Activated CD4-positive, alpha-beta T cell treated with anti-CD3 and anti-CD28 coated beads for 24 hours (primary cell): ENCODE measurements around the gene LCMT2.
A peak's percentile ranks its signal among the peaks of the same experiment; 100 is the strongest.
"Not testable (repeated sequence)": the region's sequence is repeated elsewhere in the genome, so short reads cannot be mapped to it uniquely, and the experiment has no call there.

ENCODE experiments used
- DNase-seq, 2 donors: peaks; one replicate each; pipeline ENCODE4 v3.0.0-alpha.2; 2020; ENCODE audit warnings: low read depth in 2 of 2

Gene LCMT2

GRCh38 chr15:43314171-43314570, 16.2 kb downstream of the LCMT2 start:
- no peak for DNase-seq

DNA sequence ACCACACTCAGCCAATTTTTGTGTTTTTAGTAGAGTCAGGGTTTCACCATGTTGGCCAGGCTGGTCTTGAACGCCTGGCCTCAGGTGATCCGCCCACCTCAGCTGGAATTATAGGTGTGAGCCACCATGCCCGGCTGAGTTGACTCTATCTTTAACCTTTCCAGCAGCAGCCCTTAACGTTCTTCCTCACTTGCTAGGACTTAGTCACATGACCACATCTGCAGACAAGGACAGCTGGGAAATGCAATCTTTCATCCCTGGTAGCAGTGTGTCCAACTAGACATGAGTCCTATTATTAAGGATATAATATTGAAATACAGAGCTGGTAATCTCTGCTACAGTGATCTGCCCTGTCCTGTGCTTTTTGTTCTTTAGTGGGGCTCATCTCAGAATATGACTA, 18.0 kb downstream of the LCMT2 start:
- no peak for DNase-seq

DNA sequence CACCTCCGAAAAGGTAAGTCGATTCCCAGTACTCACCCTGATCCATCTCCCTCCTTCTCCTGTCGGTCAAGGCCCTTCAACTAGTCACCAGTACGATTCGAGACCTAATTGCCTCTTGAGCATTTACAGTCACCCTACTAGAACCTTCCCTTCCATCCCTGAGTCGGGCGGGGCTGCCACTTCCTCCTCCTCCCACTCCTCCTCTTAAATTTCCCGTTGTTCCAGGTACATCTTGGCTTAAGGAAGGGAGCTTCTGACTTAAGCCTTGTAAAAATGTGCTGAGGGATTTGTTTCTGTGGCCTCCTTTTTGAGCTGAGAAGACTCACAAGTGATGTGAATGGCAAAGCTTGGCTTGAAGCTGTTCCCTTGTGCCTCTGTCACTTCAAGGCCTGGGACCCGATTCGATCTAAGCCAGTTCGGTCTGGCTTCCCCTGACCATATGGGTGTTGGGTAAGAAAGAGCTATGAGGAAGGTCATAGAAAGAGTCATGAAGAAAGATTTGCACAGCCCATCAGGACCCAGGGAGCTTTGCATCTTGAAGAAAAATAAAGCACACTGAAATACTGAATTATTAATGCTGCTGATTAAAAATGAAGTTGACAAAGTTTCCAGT, 28.1 kb downstream of the LCMT2 start, which contains the start of gene TGM7:
Gene TGM7 (minus strand): TSS at position 51 of the 613 bp plus-strand sequence.
- no peak for DNase-seq

- DNase-seq = no peak
Observed at GRCh38 chr15:43299884-43300283, 30.5 kb downstream of the LCMT2 start.

GRCh38 chr15:43299411-43299810, 31.0 kb downstream of the LCMT2 start:
- no peak for DNase-seq

DNA sequence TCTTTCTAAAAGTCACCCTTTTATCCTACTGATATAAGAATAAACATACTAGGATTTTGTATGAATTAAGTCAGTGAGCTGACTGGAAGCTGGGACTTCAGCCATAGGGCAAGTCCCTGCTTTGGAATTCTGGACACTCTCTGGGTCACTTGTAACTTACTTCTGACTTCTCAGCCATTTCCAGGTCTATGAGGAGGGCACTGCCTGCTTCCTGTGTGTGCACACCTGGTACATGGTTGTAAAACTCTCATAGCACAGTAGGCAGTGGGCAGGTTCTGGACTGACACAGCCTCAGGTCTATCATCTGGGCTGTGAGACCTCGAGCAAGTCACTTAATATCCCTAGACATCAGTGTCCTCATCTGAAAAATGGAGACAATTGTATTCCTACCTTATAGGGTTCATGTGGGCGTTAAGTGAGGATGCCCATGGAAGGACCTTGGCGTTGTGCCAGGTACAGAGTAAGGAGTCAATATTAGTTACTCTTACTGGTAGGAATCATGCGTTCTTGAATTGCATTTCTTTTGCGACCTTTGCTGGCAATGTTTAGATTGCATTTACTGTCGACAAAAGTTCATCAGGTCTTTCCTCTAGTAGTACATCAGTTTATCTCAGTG, 36.2 kb downstream of the LCMT2 start:
- DNase-seq = no peak

DNA sequence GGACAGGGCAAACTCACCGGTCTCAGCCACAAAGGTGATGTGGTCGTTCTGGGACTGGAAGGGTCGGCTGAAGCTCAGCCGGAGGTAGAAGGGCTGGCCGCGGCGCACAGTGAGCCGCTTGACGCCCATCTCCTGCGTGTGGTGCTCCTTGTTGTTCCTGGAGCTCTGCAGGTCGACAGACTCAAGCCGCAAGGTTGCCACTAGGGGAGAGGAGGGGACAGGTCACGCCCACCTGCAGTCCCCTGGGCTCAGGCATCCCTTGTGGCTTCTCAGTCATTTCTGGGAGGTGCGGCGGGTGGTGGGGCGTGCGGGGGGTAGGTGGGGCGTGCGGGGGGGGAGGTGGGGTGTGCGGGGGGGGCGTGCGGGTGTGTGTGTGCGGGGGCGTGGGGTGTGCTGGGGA, 36.9 kb downstream of the LCMT2 start:
- no peak for DNase-seq

DNA sequence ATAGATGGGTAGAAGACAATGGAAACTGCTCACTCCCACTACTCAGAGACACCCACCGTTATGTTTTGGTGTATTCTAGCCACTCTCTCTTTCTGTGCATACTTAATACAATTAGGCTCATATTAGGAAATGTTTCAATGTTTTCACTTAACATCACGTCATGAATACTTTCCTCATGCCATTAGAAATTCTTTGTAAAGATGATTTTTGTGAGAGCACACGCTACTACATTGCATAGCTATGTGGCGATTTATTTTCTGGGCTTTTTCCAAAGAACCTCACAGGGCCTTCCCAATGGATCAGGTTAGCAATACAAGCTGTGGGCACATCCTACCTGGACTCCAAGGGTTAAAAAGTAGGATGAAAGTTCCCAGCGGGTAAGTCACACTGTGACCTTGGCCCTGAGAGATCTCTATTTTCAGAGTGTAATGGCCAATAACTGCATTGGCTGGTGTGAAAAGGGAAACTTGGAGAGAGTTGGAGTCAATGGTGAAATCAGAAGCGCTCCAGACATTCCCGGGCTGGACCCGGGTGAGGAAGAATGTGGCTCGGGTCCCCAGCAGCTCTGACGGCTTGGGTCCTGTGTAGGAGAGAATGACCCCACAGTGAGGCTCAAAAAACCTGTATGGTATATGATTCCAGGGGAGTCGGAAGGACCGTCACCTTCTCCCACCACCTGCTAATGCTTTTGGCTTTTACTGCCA, 37.8 kb downstream of the LCMT2 start:
- no peak for DNase-seq

DNA sequence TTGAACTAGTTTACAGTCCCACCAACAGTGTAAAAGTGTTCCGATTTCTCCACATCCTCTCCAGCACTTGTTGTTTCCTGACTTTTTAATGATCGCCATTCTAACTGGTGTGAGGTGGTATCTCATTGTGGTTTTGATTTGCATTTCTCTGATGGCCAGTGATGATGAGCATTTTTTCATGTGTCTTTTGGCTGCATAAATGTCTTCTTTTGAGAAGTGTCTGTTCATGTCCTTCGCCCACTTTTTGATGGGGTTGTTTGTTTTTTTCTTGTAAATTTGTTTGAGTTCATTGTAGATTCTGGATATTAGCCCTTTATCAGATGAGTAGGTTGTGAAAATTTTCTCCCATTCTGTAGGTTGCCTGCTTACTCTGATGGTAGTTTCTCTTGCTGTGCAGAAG, 40.7 kb downstream of the LCMT2 start:
- not testable (repeated sequence) for DNase-seq

DNA sequence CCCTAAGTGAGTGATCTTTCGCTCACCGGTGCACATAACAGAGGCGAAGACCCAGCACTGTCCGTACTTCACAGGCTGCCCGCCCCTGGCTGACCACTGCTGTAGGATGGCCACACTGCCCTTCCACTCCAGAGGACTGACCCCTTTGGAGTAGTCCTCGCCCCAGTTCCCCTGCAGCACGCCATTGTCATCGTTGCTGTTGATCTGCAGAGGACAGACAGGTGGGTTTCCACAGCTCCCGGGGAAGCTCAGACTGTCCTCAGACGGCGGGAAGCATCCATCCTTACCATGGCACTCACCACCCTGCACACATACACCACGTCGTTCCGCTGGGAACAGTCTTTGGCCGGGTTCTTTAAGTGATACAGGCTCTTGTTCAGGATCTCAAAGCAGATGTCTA, 43.1 kb downstream of the LCMT2 start:
- DNase-seq = no peak

- DNase-seq = no peak
Observed at GRCh38 chr15:43286074-43286473, 44.3 kb downstream of the LCMT2 start.

GRCh38 chr15:43285609-43286037, 44.8 kb downstream of the LCMT2 start:
- DNase-seq = peak; percentile 22 to 50

- no peak for DNase-seq
Observed at GRCh38 chr15:43283526-43283925, 46.8 kb downstream of the LCMT2 start.

DNA sequence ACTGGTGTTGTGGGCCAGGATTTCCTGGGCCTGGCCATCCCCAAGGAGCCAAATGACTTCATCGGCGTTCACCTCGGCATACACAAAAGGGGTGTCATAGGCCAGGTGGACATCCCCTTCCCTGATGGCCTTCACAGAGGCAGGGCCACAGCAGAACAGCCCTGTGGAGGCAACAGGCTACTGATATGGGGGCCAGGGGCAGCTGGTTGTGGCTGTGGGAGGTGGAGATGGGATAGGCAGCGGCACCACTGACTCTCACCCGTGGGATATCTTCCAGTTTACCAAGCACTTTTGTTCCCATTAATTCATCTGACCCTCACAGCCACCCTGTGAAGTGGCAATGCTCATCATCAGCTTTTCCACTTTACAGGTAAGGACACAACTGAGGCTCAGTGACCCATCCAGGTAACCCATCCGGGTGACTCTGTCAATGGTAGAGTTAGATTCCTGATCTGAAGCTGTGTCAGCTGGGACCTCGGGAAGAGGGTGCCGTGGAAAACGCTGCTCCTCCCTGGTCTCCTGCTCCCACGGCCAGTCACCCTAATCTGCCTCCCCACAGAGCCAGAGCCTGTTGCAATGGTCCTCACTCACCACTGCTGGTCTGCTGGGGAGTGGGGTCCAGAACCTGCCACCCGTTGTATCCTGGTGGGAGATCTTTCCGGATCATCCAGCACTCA, 48.3 kb downstream of the LCMT2 start:
- no peak for DNase-seq

DNA sequence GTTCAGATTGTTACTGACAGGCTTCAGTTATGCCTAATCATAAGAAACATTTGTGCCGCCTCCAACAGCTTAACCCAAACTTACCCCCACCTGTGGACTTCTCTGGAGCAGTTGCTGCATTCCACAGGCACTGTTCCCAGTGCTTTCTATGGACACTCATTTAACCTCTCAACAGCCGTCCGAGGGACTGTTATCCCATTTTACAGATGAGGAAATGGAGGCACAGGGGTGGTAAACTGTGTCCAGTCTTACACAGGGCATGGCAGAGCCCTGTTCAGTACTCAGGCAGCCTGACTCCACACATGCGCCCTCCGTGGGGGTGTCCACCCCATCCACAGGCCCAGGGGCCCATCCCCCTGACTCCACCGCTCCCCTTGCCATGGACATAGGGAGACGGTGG, 49.4 kb downstream of the LCMT2 start:
- no peak for DNase-seq

DNA sequence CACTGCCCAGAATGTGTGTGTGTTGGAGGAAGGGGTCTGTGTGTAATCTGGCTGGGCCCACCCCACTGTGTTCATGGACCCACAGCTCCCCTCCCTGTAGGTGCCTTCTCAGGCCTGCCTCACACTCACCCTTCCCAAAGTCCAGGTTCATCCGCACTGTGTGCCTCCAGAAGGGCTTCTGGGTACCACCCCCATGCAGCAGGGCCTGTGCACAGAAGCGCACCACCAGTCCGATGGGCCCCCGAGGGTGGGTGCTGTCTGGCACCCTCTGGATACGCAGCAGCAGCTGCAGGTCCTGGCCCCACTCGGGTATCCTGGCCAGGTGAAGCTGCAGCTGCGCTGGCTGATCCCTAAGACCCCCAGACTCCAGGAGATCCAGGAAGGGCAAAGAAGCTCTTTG, 50.9 kb downstream of the LCMT2 start:
- DNase-seq = no peak

- DNase-seq = no peak
Observed at GRCh38 chr15:43278869-43279268, 51.5 kb downstream of the LCMT2 start.

- no peak for DNase-seq
Observed at GRCh38 chr15:43277901-43278300, 52.5 kb downstream of the LCMT2 start.

GRCh38 chr15:43277231-43277823, 53.0 kb downstream of the LCMT2 start:
- no peak for DNase-seq

GRCh38 chr15:43276563-43277200, 53.7 kb downstream of the LCMT2 start:
- no peak for DNase-seq

DNA sequence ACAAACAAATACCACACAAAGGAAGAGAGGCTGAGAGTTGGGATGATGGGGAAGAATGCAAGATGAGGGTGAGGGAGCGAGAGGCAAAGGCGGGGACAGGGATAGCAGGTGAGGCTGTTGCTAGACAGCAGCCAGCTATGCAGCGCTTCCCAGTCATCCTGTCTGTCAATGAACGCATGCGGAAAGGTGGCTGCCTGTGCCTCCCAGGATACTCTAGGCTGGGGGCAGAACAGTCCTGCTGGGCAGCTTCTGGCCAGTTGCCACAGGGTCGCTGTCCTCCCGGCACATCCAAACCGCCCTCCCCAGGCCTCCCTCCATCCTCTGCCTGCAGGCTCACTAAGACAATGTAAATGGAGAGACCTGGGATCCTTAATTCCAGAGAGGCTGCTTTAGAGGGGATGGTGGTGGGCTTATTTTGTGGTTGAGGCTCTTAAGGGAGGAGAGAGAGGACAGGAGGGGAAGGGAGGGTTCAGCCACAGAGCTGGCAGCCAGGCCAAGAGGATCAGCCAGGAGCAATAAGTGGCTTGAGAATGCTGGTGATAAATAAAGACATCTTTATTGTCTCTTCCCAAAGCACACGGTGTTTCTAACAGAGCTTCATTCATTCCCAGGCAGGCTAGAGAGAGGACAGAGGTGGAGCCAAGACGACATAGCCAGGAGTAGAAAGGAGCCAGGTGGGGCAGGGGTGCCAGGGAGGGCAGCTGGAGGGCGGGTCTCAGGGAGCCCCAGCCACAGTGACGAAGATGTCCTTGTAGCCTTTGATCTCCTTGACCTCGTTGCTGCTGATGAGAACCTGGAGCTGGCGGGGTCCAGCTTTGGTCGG, 54.4 kb downstream of the LCMT2 start:
- DNase-seq = no peak
